NCI-H2227 treated with DMSO at 0.1 percent for 48 hours (cell line): ENCODE measurements around the gene RIN2.

Experiments used
- DNase-seq: peaks from one replicate; lab custom pipeline; 2025; lab: John Stamatoyannopoulos, UW

RIN2 gene

GRCh38 chr20:19758133-19758500 lies at the start of gene RIN2:
Gene RIN2 (plus strand): TSS chr20:19758258. CDS start chr20:19889602, 131,344 bp downstream.
- no peak for DNase-seq

GRCh38 chr20:19709635-19710335 lies 48.3 kb upstream of the RIN2 start:
- DNase-seq, result no peak

GRCh38 chr20:19710336-19711120 lies 47.5 kb upstream of the RIN2 start:
- no peak for DNase-seq

- DNase-seq, result no peak
Measured at GRCh38 chr20:19711126-19711525, 46.9 kb upstream of the RIN2 start.

- DNase-seq, result no peak
Measured at GRCh38 chr20:19712721-19713260, 45.3 kb upstream of the RIN2 start.

GRCh38 chr20:19713822-19714578 lies 44.1 kb upstream of the RIN2 start:
- DNase-seq, result no peak

GRCh38 chr20:19714579-19714840 lies 43.5 kb upstream of the RIN2 start:
- no peak for DNase-seq

- no peak for DNase-seq
Measured at GRCh38 chr20:19715986-19716385, 42.1 kb upstream of the RIN2 start.

GRCh38 chr20:19718880-19719279 lies 39.2 kb upstream of the RIN2 start:
- DNase-seq, result no peak

GRCh38 chr20:19720991-19721390 lies 37.1 kb upstream of the RIN2 start:
- no peak for DNase-seq

- no peak for DNase-seq
Measured at GRCh38 chr20:19723051-19723450, 35.0 kb upstream of the RIN2 start.

GRCh38 chr20:19723813-19724430 lies 34.1 kb upstream of the RIN2 start:
- no peak for DNase-seq

GRCh38 chr20:19725373-19725772 lies 32.7 kb upstream of the RIN2 start:
- no peak for DNase-seq

- DNase-seq, result no peak
Measured at GRCh38 chr20:19725814-19726525, 32.1 kb upstream of the RIN2 start.

GRCh38 chr20:19727251-19727847 lies 30.7 kb upstream of the RIN2 start:
- DNase-seq, result no peak

GRCh38 chr20:19729672-19730071 lies 28.4 kb upstream of the RIN2 start:
- no peak for DNase-seq

GRCh38 chr20:19730706-19731105 lies 27.4 kb upstream of the RIN2 start:
- no peak for DNase-seq

- no peak for DNase-seq
Measured at GRCh38 chr20:19734811-19735210, 23.2 kb upstream of the RIN2 start.

GRCh38 chr20:19735446-19735845 lies 22.6 kb upstream of the RIN2 start:
- DNase-seq, result peak; percentile 52

- DNase-seq, result no peak
Measured at GRCh38 chr20:19737025-19737424, 21.0 kb upstream of the RIN2 start.

GRCh38 chr20:19738951-19739350 lies 19.1 kb upstream of the RIN2 start:
- DNase-seq, result no peak
